Activated gamma-delta T cell treated with Interleukin-2 at 50 U/mL for 16 hours (primary cell): ENCODE data around the gene KIFBP.
A peak's percentile ranks its signal among the peaks of the same experiment; 100 is the strongest.

Source experiments
- DNase-seq: peaks from one replicate; pipeline ENCODE4 v3.0.0-alpha.2; 2020

The KIFBP gene

GRCh38 chr10:69051710-69052487 is 63.3 kb downstream of the KIFBP start:
- no peak for DNase-seq

DNA sequence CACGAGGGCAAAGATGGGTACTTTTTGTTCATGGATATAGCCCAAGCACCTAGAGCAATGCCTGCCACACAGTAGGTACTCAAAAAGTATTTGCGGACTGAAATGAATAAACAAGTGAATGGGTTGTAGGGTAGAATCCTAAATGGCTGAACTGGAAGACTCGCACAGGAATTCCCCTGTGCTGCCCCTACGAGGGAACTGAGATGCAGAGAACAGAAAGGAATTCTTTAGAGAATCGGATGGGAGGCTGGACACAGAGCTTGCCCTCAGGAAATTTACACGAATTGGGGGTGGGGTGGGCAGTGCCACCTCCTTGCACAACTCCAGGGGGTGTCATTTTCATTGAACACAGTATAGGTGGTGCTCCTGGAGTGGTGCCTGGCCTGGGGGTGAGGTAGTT is 64.1 kb downstream of the KIFBP start:
- no peak for DNase-seq

DNA sequence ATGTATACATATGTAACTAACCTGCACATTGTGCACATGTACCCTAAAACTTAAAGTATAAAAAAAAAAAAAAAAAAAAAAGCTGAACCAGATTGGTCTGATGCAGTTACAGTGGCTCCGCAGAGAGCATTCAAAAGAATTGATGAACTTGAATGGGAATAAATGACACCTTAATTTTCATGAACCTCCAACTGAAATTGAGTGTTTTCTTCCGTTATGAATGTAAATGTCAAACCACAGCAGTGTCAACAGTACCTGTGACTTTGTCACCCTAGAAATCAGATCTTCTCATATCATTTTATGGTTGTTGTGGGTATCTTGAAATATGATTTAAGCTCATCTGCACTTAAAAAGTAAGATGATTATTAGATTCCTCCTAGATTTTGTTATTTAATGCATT is 66.6 kb downstream of the KIFBP start:
- DNase-seq, result no peak

DNA sequence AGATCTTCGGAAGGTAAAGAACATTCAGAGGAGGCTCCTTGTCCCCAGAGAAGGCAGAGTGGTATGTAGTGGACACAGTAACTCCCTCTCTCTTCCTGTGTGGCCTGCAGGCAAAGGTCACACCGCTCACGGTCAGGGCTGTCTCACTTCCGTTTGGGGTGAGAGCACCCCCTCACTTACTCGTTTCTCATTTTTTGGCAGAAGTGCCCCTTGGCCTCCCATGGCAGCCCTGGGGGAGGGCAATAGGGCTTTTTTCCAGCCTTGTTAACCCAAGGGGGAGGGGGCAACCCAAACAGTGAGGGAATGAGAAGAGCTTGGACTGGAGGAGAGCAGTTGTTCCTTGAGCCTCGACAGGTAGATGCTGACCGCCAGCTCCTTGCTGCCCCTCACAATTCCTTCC is 67.5 kb downstream of the KIFBP start:
- DNase-seq, result no peak

- no peak for DNase-seq
These were observed 68.1 kb downstream of the KIFBP start for GRCh38 chr10:69056536-69057260.

DNA sequence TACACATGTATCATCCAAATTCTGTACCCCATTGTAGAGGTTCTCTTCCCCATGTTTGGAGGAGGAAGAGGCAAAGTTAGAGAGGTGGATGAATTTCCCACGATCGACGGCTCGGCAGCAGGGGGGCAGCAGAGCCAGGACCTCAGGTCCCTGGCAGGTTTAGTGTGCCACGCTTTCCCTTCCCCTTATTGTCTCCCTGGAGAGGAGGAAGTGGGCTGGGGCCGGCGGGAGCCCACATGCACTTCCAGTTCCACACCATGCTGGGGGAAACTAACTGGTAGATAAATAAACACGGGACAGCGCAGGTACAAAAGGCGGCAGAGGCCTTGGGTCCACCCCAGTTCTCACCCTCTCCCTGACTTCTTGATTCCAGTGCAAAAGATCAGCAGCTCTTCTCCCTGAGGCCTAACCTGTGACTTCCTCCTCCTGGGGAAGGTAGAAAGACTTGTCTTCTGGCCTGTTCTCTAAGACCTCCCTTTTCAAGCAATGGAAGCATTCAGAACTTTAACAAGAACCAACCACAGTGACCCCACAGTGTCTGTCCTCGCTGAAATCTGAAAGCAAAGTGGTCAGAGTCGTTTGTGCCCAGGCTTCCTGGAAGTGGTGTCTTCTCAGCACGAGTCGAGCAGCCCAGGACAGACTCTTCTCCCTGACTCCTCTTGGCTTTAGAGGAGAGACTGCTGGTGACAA is 68.8 kb downstream of the KIFBP start:
- no peak for DNase-seq

DNA sequence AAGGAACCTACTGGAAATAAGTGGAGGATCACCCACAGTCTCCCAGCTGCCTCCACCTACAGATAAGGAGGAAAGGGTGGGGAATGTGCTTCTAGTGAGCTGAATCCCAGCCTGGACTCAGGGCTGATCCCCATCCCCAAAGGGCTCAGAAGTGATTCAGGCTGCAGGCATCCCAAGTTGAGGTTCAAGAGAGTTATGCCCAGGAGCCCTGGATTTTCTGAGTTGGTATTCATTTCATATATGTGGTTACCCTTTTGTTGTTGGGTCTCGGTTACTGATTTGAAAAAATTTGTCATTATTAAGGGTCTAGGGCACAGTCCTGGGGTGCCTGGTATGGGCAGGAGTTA is 69.3 kb downstream of the KIFBP start:
- DNase-seq, result no peak

- no peak for DNase-seq
These were observed 71.7 kb downstream of the KIFBP start for GRCh38 chr10:69060127-69060798.

GRCh38 chr10:69061305-69062161 is 72.9 kb downstream of the KIFBP start:
- peak; percentile 37 for DNase-seq

- DNase-seq, result no peak
These were observed 74.3 kb downstream of the KIFBP start for GRCh38 chr10:69062901-69063300.

- no peak for DNase-seq
These were observed 76.2 kb downstream of the KIFBP start for GRCh38 chr10:69064762-69065328.

- no peak for DNase-seq
These were observed 77.1 kb downstream of the KIFBP start for GRCh38 chr10:69065406-69066361.
